GM21390 (cell line): ENCODE measurements around the gene AGBL4.

Experiments
- ATAC-seq: cut with Tn5 transposase; IDR thresholded peaks from one replicate; pipeline ENCODE4 v1.9.1; 2021; ENCODE audit not compliant: unreplicated experiment

AGBL4 gene

GRCh38 chr1:48741380-48741779 is 1282.4 kb downstream of the AGBL4 start:
- no peak for ATAC-seq

GRCh38 chr1:48740621-48741020 is 1283.1 kb downstream of the AGBL4 start:
- ATAC-seq: no peak

GRCh38 chr1:48739091-48739490 is 1284.7 kb downstream of the AGBL4 start:
- ATAC-seq: no peak

- no peak for ATAC-seq
Observed at GRCh38 chr1:48738356-48738755, 1285.4 kb downstream of the AGBL4 start.

GRCh38 chr1:48735796-48736195 is 1288.0 kb downstream of the AGBL4 start:
- no peak for ATAC-seq

- ATAC-seq: peak; percentile 88
Observed at GRCh38 chr1:48730164-48730910, 1293.4 kb downstream of the AGBL4 start.

- ATAC-seq: no peak
Observed at GRCh38 chr1:48728584-48728983, 1295.2 kb downstream of the AGBL4 start.

GRCh38 chr1:48726557-48727215 is 1297.1 kb downstream of the AGBL4 start:
- ATAC-seq: no peak

GRCh38 chr1:48726139-48726538 is 1297.6 kb downstream of the AGBL4 start:
- no peak for ATAC-seq

- no peak for ATAC-seq
Observed at GRCh38 chr1:48725341-48726046, 1298.3 kb downstream of the AGBL4 start.

GRCh38 chr1:48720929-48721328 is 1302.8 kb downstream of the AGBL4 start:
- ATAC-seq: no peak

- ATAC-seq: no peak
Observed at GRCh38 chr1:48718705-48719104, 1305.0 kb downstream of the AGBL4 start.

- no peak for ATAC-seq
Observed at GRCh38 chr1:48718116-48718630, 1305.6 kb downstream of the AGBL4 start.

GRCh38 chr1:48717082-48717481 is 1306.7 kb downstream of the AGBL4 start:
- ATAC-seq: no peak

- ATAC-seq: no peak
Observed at GRCh38 chr1:48715921-48716320, 1307.8 kb downstream of the AGBL4 start.

GRCh38 chr1:48710915-48711314 is 1312.8 kb downstream of the AGBL4 start:
- ATAC-seq: no peak

GRCh38 chr1:48710318-48710717 is 1313.4 kb downstream of the AGBL4 start:
- ATAC-seq: no peak

GRCh38 chr1:48704736-48705135 is 1319.0 kb downstream of the AGBL4 start:
- ATAC-seq: no peak

- no peak for ATAC-seq
Observed at GRCh38 chr1:48701445-48701844, 1322.3 kb downstream of the AGBL4 start.

GRCh38 chr1:48697066-48697707 is 1326.6 kb downstream of the AGBL4 start:
- ATAC-seq: peak; percentile 84

GRCh38 chr1:48695161-48695560 is 1328.6 kb downstream of the AGBL4 start:
- ATAC-seq: no peak
